Breast epithelium (tissue), 4 donors: ENCODE measurements around the gene THBS2. TPM values are rescaled to one million over a fixed set of nuclear protein-coding genes. Genes with fewer than 3 reads are reported as not detected.

ENCODE experiments used
- DNase-seq, 2 donors: peaks; one replicate each; pipeline ENCODE4 v3.0.0-alpha.2; 2019; ENCODE audit warnings: low spot score in 2 of 2
- H3K27ac ChIP-seq, 2 donors: fragments of 200-600 bp; sonication (generic) in 1 of 2; one replicate each; pipeline ENCODE4 v1.5.1; 2016 to 2019; ENCODE audit warnings: mild to moderate bottlenecking in 1 of 2
- H3K27me3 ChIP-seq, 2 donors: fragments of 200-600 bp; sonication (generic) in 1 of 2; one replicate each; pipeline versions ENCODE4 v1.5.1 to v1.6.0; 2017 to 2019; ENCODE audit warnings: control low read depth in 1 of 2, mild to moderate bottlenecking in 1 of 2
- H3K36me3 ChIP-seq: fragments of 200-600 bp; one replicate; pipeline ENCODE4 v1.5.1; 2019
- H3K4me1 ChIP-seq, 2 donors: fragments of 200-600 bp; sonication (generic); one replicate each; pipeline ENCODE4 v1.5.1; 2016 to 2019; ENCODE audit warnings: control low read depth in 1 of 2
- H3K4me3 ChIP-seq, 3 donors: fragments of 200-600 bp; sonication (generic); 1 replicate in 2 of 3; 2 replicates in 1 of 3; pipeline ENCODE4 v1.5.1; 2016 to 2019; ENCODE audit warnings: mild to moderate bottlenecking in 3 of 3, moderate library complexity in 2 of 3
- H3K9me3 ChIP-seq, 2 donors: fragments of 200-600 bp; sonication (generic) in 1 of 2; one replicate each; pipeline ENCODE4 v1.5.1; 2016 to 2019; ENCODE audit warnings: control low read depth in 1 of 2
- CTCF ChIP-seq, 3 donors: fragments of 450-650 bp; IDR thresholded peaks; one replicate each; pipeline ENCODE4 v1.5.1; 2016 to 2017; ENCODE audit warnings: antibody characterized with exemption in 3 of 3, mild to moderate bottlenecking in 3 of 3, moderate library complexity in 3 of 3
- POLR2A ChIP-seq: fragments of 450-650 bp; IDR thresholded peaks from one replicate; pipeline ENCODE4 v1.6.1; 2016; ENCODE audit warnings: antibody characterized with exemption, mild to moderate bottlenecking, moderate library complexity
- POLR2AphosphoS5 ChIP-seq, 3 donors: sonication (generic); formaldehyde crosslinking; IDR thresholded peaks; one replicate each; pipeline ENCODE4 v1.6.1; 2017; ENCODE audit warnings: antibody characterized with exemption in 3 of 3
- intact Hi-C: fragments of 100-400 bp; cut with DNase I; formaldehyde crosslinking; loops from one replicate; pipeline ENCODE4 v1.15.1; 2023; ENCODE audit warnings: low total_unique reads
- total RNA-seq, 3 donors: library from RNA; depleted of rRNA; stranded (reverse); fragments of >200 nt; gene quantifications; one replicate each; pipeline ENCODE4 v1.1.0, GENCODE V29; 2016

Gene THBS2
- total RNA-seq, 3 donors from 2014 or later, result 31.9 to 145 (median 73.0) TPM

- H3K4me1 ChIP-seq, result no peaks in the 10 kb centered on the region
- no peak overlapping the region for H3K27ac ChIP-seq
- H3K4me3 ChIP-seq, result no peak overlapping the region
- TF ChIP-seq CTCF (IDR thresholded peaks at IDR 0.05) (no peak), POLR2AphosphoS5 (IDR thresholded peaks at IDR 0.05) (no peak), POLR2A (no peak)
- H3K27me3 ChIP-seq, result no peaks in the 10 kb centered on the region
- no peaks in the 10 kb centered on the region for H3K9me3 ChIP-seq
- intact Hi-C loops, result no loop called here
- H3K36me3 ChIP-seq, result no peaks in the 10 kb centered on the region
- DNase-seq, result no peak
These were observed 33.3 kb upstream of the THBS2 start for GRCh38 chr6:169286961-169287360.

- Histone ChIP-seq H3K4me3 (no peak overlapping the region), H3K9me3 (no peaks in the 10 kb centered on the region), H3K4me1 (no peaks in the 10 kb centered on the region), H3K27ac (no peak overlapping the region), H3K27me3 (no peaks in the 10 kb centered on the region), H3K36me3 (no peaks in the 10 kb centered on the region)
- no peak for DNase-seq
- TF ChIP-seq CTCF (IDR thresholded peaks at IDR 0.05) (no peak), POLR2A (no peak), POLR2AphosphoS5 (IDR thresholded peaks at IDR 0.05) (no peak)
- intact Hi-C loops, result no loop called here
These were observed 31.5 kb upstream of the THBS2 start for GRCh38 chr6:169285165-169285564.

GRCh38 chr6:169283924-169284323, 30.3 kb upstream of the THBS2 start:
- TF ChIP-seq CTCF (IDR thresholded peaks at IDR 0.05), result no peak
- no peak for TF ChIP-seq POLR2A
- TF ChIP-seq POLR2AphosphoS5 (IDR thresholded peaks at IDR 0.05), result no peak
- H3K4me1 ChIP-seq, result no peaks in the 10 kb centered on the region
- intact Hi-C loops, result no loop called here
- no peak for DNase-seq
- no peak overlapping the region for H3K4me3 ChIP-seq
- H3K36me3 ChIP-seq, result no peaks in the 10 kb centered on the region
- no peak overlapping the region for H3K27ac ChIP-seq
- H3K27me3 ChIP-seq, result no peaks in the 10 kb centered on the region
- no peaks in the 10 kb centered on the region for H3K9me3 ChIP-seq

DNA sequence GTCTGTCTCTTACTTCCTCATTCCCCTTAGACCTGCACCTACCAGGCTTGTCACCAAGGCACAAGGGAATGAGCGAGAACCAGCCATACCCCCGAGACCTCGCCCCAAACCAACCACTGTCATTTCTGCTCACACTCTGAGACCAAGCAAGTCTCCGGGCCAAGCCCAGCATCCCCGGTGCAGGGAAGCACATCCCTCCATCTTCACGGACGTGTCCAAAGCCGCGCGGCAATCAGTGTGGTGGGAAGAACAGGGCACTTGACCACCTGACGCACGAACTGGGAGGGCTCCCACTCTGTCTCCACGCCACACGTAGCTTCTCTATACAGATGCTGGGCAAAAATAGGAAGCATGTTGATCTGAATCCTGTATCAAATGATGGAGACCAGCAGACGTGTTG, 28.4 kb upstream of the THBS2 start:
- Histone ChIP-seq H3K4me1 (no peaks in the 10 kb centered on the region), H3K36me3 (no peaks in the 10 kb centered on the region), H3K9me3 (no peaks in the 10 kb centered on the region), H3K27ac (no peak overlapping the region), H3K4me3 (no peak overlapping the region), H3K27me3 (no peaks in the 10 kb centered on the region)
- intact Hi-C loops, result no loop called here
- DNase-seq, result no peak
- TF ChIP-seq POLR2A, result no peak
- TF ChIP-seq POLR2AphosphoS5 (IDR thresholded peaks at IDR 0.05), result no peak
- no peak for TF ChIP-seq CTCF (IDR thresholded peaks at IDR 0.05)

DNA sequence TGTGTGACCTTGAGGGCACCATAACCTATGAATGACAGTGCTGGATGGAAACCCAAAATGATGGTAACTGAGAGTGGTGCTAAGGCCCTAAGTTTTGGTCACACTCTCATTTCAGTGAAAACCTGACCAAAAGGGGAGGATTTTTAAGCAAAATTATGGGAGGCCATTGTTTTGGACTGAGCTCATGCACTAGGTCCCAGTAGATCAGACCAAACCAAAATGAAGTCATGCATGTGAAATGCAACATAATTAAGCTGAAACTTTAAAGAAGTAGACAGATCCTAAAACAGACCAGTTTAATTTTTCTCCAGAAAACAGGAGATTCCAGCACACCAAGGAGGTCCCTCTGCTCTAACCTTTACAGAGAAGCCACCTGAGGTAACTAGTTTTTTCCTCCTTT, 24.0 kb upstream of the THBS2 start:
- Histone ChIP-seq H3K27me3 (no peaks in the 10 kb centered on the region), H3K4me1 (no peaks in the 10 kb centered on the region), H3K9me3 (no peaks in the 10 kb centered on the region), H3K27ac (no peak overlapping the region), H3K4me3 (no peak overlapping the region), H3K36me3 (no peaks in the 10 kb centered on the region)
- no peak for DNase-seq
- intact Hi-C loops, result no loop called here
- TF ChIP-seq POLR2AphosphoS5 (IDR thresholded peaks at IDR 0.05) (no peak), CTCF (IDR thresholded peaks at IDR 0.05) (no peak), POLR2A (no peak)
